ENCODE data around the gene GOLM1. TPM values are rescaled to one million over a fixed set of nuclear protein-coding genes. Genes with fewer than 3 reads are reported as not detected.

Gene GOLM1
- total RNA-seq, 1 experiment from 2014 or later, result 71.6 TPM

DNA sequence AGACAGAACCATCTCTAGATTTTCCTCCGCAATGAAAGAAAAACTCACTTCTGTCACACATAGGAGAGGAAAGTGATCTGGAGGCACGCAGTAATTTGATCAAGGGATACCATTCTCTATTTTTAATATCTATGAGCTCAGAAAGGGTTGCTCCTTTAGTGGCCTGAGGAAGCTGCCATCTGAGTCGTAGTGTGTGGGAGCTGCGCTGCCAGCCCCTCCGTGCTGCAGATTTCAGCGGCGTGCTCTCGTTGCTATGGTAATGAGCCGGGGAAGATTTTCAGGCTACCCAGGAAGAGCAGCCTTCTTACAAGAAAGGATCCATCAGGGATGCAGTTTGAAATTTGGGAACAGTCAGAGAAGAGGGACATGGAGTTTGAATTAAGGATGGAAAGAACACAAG is 17.1 kb upstream of the GOLM1 start:
- H4K20me1 ChIP-seq (ENCODE audit: control insufficient read depth, insufficient read depth, insufficient read length), result no peaks in the 10 kb centered on the region

More for the DNA sequence above, 17.1 kb upstream of the GOLM1 start:
- Mint-ChIP-seq H3K27me3 (ENCODE audit: low read depth) (peaks cover 41% of the 10 kb centered on the region), H3K4me1 (peaks cover 8 to 12% of the 10 kb centered on the region in 2 experiments), H3K27ac (no peak overlapping the region), H3K4me3 (no peak overlapping the region), H3K9me3 (no peaks in the 10 kb centered on the region), H3K36me3 (ENCODE audit: insufficient read depth in 1 of 3, low read depth in 3 of 3) (no peaks in the 10 kb centered on the region; a peak in 1 of 7 replicates)
- Histone ChIP-seq H3K23me2 (ENCODE audit: insufficient read length, low read depth, low read length, poor library complexity, severe bottlenecking) (no peaks in the 10 kb centered on the region), H2BK12ac (ENCODE audit: insufficient read length, low read depth, low read length) (no peak overlapping the region), H3K4ac (ENCODE audit: low read depth, low read length) (no peak overlapping the region), H2AFZ (ENCODE audit: low read length) (no peak overlapping the region), H4K5ac (ENCODE audit: insufficient read length, low read depth, low read length) (no peak overlapping the region), H4K91ac (ENCODE audit: insufficient read length, low read depth, low read length) (no peak overlapping the region), H2BK5ac (ENCODE audit: insufficient read length, low read length) (no peak overlapping the region), H2BK20ac (ENCODE audit: low read depth, low read length, poor library complexity, severe bottlenecking) (no peak overlapping the region), H3K4me1 (ENCODE audit: insufficient read depth, low read length) (no peaks in the 10 kb centered on the region), H3K4me2 (ENCODE audit: insufficient read depth, insufficient read length, low read length) (no peak overlapping the region), H2BK15ac (ENCODE audit: low read depth, low read length) (no peak overlapping the region), H3K27ac (ENCODE audit: insufficient read length, low read depth, low read length) (no peak overlapping the region), H3K9ac (ENCODE audit: extremely low read depth, insufficient read length, low read length) (no peak overlapping the region), H4K8ac (replicated peaks; ENCODE audit: insufficient read length, low read depth, low read length) (no peak overlapping the region), H3K9me3 (ENCODE audit: control insufficient read depth, low read depth, low read length) (no peaks in the 10 kb centered on the region), H3K18ac (ENCODE audit: insufficient read length, low read depth, low read length) (no peak overlapping the region), H2AK5ac (ENCODE audit: insufficient read length, low read length) (no peak overlapping the region), H3K23ac (ENCODE audit: insufficient read length, low read depth, low read length) (no peak overlapping the region), H3K27me3 (ENCODE audit: insufficient read depth, low read length) (no peaks in the 10 kb centered on the region; the same call in 1 of the 2 replicates), H3K79me1 (ENCODE audit: insufficient read depth, low read depth, low read length, poor library complexity, severe bottlenecking) (no peaks in the 10 kb centered on the region), H2BK120ac (ENCODE audit: low read depth, low read length, poor library complexity, severe bottlenecking) (no peak overlapping the region), H3K14ac (ENCODE audit: insufficient read depth, low read length) (no peak overlapping the region), H3K56ac (ENCODE audit: insufficient read length, low read depth, low read length) (no peak overlapping the region), H3T11ph (ENCODE audit: low read length) (no peak overlapping the region), H3K79me2 (ENCODE audit: insufficient read depth, low read length) (no peaks in the 10 kb centered on the region)
- DNase-seq, result no peak
- TF ChIP-seq, protein P1, sequence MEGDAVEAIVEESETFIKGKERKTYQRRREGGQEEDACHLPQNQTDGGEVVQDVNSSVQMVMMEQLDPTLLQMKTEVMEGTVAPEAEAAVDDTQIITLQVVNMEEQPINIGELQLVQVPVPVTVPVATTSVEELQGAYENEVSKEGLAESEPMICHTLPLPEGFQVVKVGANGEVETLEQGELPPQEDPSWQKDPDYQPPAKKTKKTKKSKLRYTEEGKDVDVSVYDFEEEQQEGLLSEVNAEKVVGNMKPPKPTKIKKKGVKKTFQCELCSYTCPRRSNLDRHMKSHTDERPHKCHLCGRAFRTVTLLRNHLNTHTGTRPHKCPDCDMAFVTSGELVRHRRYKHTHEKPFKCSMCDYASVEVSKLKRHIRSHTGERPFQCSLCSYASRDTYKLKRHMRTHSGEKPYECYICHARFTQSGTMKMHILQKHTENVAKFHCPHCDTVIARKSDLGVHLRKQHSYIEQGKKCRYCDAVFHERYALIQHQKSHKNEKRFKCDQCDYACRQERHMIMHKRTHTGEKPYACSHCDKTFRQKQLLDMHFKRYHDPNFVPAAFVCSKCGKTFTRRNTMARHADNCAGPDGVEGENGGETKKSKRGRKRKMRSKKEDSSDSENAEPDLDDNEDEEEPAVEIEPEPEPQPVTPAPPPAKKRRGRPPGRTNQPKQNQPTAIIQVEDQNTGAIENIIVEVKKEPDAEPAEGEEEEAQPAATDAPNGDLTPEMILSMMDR (conservative IDR thresholded peaks at IDR 0.05), result no peak
- WGBS (ENCODE audit: extremely low coverage, insufficient read length, low lambda C conversion rate), result no CpG with 5 or more reads among the region's 9 CpGs

Data from H9 (cell line).